Smooth muscle cell of trachea (primary cell): Measurements from ENCODE around the gene RASL11A. TPM values are rescaled to one million over a fixed set of nuclear protein-coding genes. Genes with fewer than 3 reads are reported as not detected.

ENCODE experiments used
- total RNA-seq: library from RNA; depleted of rRNA; stranded (reverse); fragments of >200 nt; gene quantifications from 2 replicates; pipeline ENCODE4 v1.2.1, GENCODE V29; 2014

RASL11A gene, protein sequence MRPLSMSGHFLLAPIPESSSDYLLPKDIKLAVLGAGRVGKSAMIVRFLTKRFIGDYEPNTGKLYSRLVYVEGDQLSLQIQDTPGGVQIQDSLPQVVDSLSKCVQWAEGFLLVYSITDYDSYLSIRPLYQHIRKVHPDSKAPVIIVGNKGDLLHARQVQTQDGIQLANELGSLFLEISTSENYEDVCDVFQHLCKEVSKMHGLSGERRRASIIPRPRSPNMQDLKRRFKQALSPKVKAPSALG
- total RNA-seq: 55.6 and 58.8 TPM in 2 replicates

DNA sequence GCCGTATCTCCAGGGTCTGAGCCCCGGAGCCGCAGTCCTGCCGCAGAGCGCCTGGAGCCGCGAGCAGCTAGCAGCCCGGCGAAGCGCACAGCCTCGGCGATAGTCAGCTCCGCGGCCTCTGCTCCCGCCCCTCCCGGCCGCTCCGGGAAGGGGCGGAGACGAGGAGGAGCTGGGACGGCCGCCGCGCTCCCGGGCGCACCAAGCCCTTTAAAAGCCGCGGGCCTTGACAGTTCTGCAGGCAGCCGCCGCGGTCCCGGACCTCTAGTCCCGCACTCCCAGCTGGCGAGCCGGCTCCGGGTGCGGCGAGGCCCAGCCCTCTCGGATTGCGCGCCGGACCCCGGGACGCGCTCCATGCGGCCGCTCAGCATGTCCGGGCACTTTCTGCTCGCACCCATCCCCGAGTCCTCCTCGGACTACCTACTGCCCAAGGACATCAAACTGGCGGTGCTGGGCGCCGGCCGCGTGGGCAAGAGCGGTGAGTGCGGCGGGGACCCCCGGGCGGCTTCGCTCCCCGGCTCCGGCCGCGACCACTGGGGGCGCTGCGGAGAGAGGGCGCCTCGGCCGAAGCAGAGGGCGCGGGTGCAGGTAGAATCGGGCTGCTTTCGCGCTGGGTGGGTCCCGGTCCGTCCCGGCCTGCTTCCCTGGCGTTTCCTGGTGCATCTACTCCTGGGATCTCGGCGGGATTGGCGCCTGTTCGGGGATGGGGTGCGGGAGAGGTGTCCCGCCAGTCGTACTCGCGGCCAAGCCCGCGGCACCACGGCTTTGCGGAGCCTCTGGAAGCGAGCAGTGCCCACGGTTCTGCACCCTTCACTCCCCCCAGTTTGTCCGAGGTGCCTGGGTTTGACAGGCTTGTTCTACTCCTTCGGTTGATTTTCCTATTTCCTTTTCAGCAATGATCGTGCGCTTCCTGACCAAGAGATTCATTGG is at the start of gene RASL11A:
Gene RASL11A, plus strand, starts transcription at position 237 of the 927 bp plus-strand sequence. Its CDS starts 115 bp downstream, at position 352.

DNA sequence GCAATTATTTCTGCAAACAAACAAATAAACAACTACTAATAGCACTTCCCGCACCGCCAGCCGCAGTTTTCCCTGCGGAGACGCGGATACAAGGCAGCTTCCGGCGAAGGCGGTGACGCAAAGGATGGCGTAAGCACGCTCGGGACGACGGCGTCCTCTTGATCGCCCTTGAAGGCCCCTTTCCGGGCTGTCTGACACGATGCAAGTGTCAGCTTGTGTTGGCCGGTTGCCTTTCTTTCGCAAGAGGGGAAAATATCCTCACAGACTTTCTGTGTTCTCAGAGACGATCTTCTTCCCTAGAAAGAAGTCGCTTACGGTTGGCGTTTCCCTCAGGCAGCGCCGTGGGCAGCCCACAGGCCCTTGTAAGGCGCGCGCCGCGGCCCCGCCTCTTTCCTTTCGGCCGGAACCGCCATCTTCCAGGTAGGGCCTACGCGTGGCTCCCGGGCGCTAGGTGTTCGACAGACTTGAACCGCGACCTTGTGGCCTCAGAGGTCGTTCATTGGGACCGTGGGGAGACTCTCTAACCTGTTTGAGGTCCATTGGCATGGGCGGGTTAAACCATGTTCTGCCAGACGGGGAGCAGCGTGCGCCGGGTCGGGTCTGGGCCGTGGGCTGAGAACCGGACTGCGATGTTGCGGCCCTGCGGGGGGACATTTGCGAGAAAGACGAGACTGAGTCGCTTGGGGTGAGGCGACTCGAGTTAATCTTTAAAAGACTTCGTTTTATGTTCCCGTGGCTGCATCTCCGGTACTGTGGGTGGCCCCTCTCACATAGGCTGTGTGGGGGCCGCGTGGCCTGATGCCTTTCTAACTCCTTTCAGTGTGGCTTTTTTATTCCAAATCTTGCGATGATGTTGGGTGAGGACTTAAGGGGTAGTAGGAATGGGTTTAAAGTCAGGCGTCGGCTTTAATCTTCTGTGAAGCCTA is 19.2 kb upstream of the RASL11A start, which contains the start of gene RPL21:
Gene RPL21, plus strand, starts transcription at position 393 of the 926 bp plus-strand sequence. CDS start 2,219 bp downstream, outside the sequence.

Other genes starting within 250 kb of the RASL11A start
- 25.5 and 29.8 TPM in 2 replicates for gene USP12, start 99.0 kb upstream of the RASL11A start, total RNA-seq
- gene RPL21, start 19.3 kb upstream of the RASL11A start, total RNA-seq: 504 and 885 TPM in 2 replicates
- gene GTF3A, start 153.8 kb downstream of the RASL11A start, total RNA-seq: 92.5 and 135 TPM in 2 replicates
- 70.8 and 77.7 TPM in 2 replicates for gene MTIF3, start 179.7 kb downstream of the RASL11A start, total RNA-seq